ENCODE data around the gene SOCS1.

DNA sequence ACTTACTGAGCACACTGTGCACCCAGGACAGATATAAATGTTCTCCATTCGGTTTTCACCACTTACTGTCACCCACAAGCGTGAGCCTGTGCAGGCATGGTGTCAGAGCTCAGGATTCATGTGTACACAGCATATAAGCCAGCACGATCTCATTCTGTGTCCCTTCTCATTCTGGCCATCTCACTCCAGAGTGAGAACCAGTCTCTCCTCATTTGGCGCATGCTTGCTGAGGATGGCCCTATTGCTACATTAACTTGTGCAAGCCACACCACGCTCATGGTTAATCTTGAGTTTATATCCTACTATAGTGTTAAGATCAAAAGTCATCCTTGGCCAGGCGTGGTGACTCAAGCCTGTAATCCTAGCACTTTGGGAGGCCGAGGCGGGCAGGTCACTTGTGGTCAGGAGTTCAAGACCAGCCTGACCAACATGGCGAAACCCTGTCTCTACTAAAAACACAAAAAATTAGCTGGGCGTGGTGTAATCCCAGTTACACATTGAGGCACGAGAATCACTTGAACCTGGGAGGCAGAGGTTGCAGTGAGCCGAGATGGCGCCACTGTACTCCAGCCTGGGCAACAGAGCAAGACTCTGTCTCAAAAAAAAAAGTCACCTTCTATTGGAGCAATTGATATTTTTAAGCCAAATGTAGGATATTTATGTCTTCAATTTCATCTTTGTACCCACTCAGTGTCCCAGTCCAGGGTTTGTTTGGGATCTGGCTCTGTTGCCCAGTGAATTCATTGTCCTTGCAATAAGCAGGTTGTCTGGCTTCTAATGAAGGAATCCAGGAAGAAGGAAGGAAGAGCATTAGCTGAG lies 20.9 kb downstream of the SOCS1 start:
- TF ChIP-seq, protein P1, sequence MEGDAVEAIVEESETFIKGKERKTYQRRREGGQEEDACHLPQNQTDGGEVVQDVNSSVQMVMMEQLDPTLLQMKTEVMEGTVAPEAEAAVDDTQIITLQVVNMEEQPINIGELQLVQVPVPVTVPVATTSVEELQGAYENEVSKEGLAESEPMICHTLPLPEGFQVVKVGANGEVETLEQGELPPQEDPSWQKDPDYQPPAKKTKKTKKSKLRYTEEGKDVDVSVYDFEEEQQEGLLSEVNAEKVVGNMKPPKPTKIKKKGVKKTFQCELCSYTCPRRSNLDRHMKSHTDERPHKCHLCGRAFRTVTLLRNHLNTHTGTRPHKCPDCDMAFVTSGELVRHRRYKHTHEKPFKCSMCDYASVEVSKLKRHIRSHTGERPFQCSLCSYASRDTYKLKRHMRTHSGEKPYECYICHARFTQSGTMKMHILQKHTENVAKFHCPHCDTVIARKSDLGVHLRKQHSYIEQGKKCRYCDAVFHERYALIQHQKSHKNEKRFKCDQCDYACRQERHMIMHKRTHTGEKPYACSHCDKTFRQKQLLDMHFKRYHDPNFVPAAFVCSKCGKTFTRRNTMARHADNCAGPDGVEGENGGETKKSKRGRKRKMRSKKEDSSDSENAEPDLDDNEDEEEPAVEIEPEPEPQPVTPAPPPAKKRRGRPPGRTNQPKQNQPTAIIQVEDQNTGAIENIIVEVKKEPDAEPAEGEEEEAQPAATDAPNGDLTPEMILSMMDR (IDR thresholded peaks at IDR 0.05): no peak
- no peak for TF ChIP-seq POLR2A (IDR thresholded peaks at IDR 0.05)

Data from right lobe of liver (tissue), 4 donors.